Tibial nerve (tissue), 4 donors: ENCODE measurements around the gene NSD1. TPM values are rescaled to one million over a fixed set of nuclear protein-coding genes. Genes with fewer than 3 reads are reported as not detected.

ENCODE experiments used
- DNase-seq, 2 donors: peaks; one replicate each; pipeline ENCODE4 v3.0.0-alpha.2; 2019; ENCODE audit warnings: low spot score in 2 of 2
- H3K27ac ChIP-seq, 4 donors: fragments of 200-600 bp; sonication (generic) in 3 of 4; one replicate each; pipeline ENCODE4 v1.5.1; 2017 to 2019; ENCODE audit warnings: mild to moderate bottlenecking in 1 of 4
- H3K27me3 ChIP-seq, 2 donors: fragments of 200-600 bp; sonication (generic) in 1 of 2; one replicate each; pipeline versions ENCODE4 v1.5.1 to v1.6.0; 2017 to 2019
- H3K36me3 ChIP-seq, 3 donors: fragments of 200-600 bp; sonication (generic); one replicate each; pipeline ENCODE4 v1.5.1; 2018 to 2019
- H3K4me1 ChIP-seq, 4 donors: fragments of 200-600 bp; sonication (generic) in 3 of 4; one replicate each; pipeline ENCODE4 v1.5.1; 2017 to 2019
- H3K4me3 ChIP-seq, 4 donors: fragments of 200-600 bp; sonication (generic) in 3 of 4; one replicate each; pipeline ENCODE4 v1.5.1; 2017 to 2019; ENCODE audit warnings: mild to moderate bottlenecking in 1 of 4, moderate library complexity in 1 of 4
- H3K9me3 ChIP-seq, 4 donors: fragments of 200-600 bp; sonication (generic) in 3 of 4; one replicate each; pipeline ENCODE4 v1.5.1; 2017 to 2019
- CTCF ChIP-seq, 5 experiments: fragments of 200-600 bp in 3 of 5; fragments of 450-650 bp in 2 of 5; sonication (generic) in 3 of 5; IDR thresholded peaks; one replicate each; pipeline ENCODE4 v1.5.1; 2016 to 2019; ENCODE audit warnings: antibody characterized with exemption in 5 of 5, mild to moderate bottlenecking in 3 of 5, moderate library complexity in 2 of 5
- EP300 ChIP-seq, 2 donors: sonication (generic); formaldehyde crosslinking; IDR thresholded peaks; one replicate each; pipeline ENCODE4 v1.6.1; 2017; ENCODE audit warnings: antibody characterized with exemption in 2 of 2, mild to moderate bottlenecking in 1 of 2
- POLR2A ChIP-seq, 2 donors: fragments of 450-650 bp; IDR thresholded peaks; one replicate each; pipeline ENCODE4 v1.6.1; 2017; ENCODE audit warnings: antibody characterized with exemption in 2 of 2, mild to moderate bottlenecking in 2 of 2, moderate library complexity in 2 of 2
- WGBS, 2 donors: methylation state at CpG; one replicate each; pipeline ENCODE4 v1.1.5; 2018; 5-methylcytosine and 5-hydroxymethylcytosine counted together
- total RNA-seq, 4 donors: library from RNA; depleted of rRNA; stranded (reverse); fragments of >200 nt; gene quantifications; one replicate each; pipeline ENCODE4 v1.1.0, GENCODE V29; 2016

NSD1 gene
- total RNA-seq, 4 donors from 2014 or later: 36.6 to 51.3 (median 40.7) TPM

- 14 to 17% methylated on average over 13 of the region's 14 CpGs for WGBS, 2 donors
- DNase-seq: peak; percentile 80 to 90
- TF ChIP-seq POLR2A (IDR thresholded peaks at IDR 0.05) (no peak), EP300 (IDR thresholded peaks at IDR 0.05) (peak in 1 of 2 donors; percentile 58), CTCF (IDR thresholded peaks at IDR 0.05) (peak; percentile 94 to 99 (median 96))
- Histone ChIP-seq H3K27me3 (no peaks in the 10 kb centered on the region), H3K4me3 (no peak overlapping the region), H3K4me1 (peaks cover 0 to 41% (median 17%) of the 10 kb centered on the region in 4 donors), H3K27ac (peak overlapping the region in 2 of 4 donors; percentile 42 to 81), H3K9me3 (no peaks in the 10 kb centered on the region), H3K36me3 (no peaks in the 10 kb centered on the region)
Measured at GRCh38 chr5:177113566-177114424, 19.8 kb upstream of the NSD1 start.

GRCh38 chr5:177116631-177117373 is 16.8 kb upstream of the NSD1 start:
- Histone ChIP-seq H3K27me3 (no peaks in the 10 kb centered on the region), H3K27ac (peak overlapping the region; percentile 71 to 95 (median 78)), H3K4me3 (peak overlapping the region; percentile 15 to 48 (median 33)), H3K4me1 (peaks cover 0 to 38% (median 17%) of the 10 kb centered on the region in 4 donors), H3K9me3 (no peaks in the 10 kb centered on the region), H3K36me3 (no peaks in the 10 kb centered on the region)
- WGBS, 2 donors: 13 to 20% methylated on average over 33 to 42 of the region's 49 CpGs
- TF ChIP-seq POLR2A (IDR thresholded peaks at IDR 0.05) (peak in 1 of 2 donors; percentile 49), CTCF (IDR thresholded peaks at IDR 0.05) (peak in 1 of 5 experiments; percentile 54), EP300 (IDR thresholded peaks at IDR 0.05) (peak in 1 of 2 donors; percentile 70)
- DNase-seq: peak; percentile 79 to 82

GRCh38 chr5:177117441-177118045 is 16.0 kb upstream of the NSD1 start:
- no peaks in the 10 kb centered on the region for H3K27me3 ChIP-seq
- H3K27ac ChIP-seq: peak overlapping the region; percentile 71 to 95 (median 78)
- 95 to 96% methylated on average over 30 of the region's 30 CpGs for WGBS, 2 donors
- H3K4me3 ChIP-seq: no peak overlapping the region
- H3K4me1 ChIP-seq: peaks cover 0 to 35% (median 17%) of the 10 kb centered on the region in 4 donors
- TF ChIP-seq EP300 (IDR thresholded peaks at IDR 0.05) (no peak), CTCF (IDR thresholded peaks at IDR 0.05) (no peak), POLR2A (IDR thresholded peaks at IDR 0.05) (no peak)
- no peak for DNase-seq
- H3K9me3 ChIP-seq: no peaks in the 10 kb centered on the region
- H3K36me3 ChIP-seq: no peaks in the 10 kb centered on the region

- no peaks in the 10 kb centered on the region for H3K4me1 ChIP-seq
- TF ChIP-seq CTCF (IDR thresholded peaks at IDR 0.05) (no peak), POLR2A (IDR thresholded peaks at IDR 0.05) (no peak), EP300 (IDR thresholded peaks at IDR 0.05) (no peak)
- H3K27ac ChIP-seq: no peak overlapping the region
- H3K9me3 ChIP-seq: no peaks in the 10 kb centered on the region
- H3K36me3 ChIP-seq: no peaks in the 10 kb centered on the region
- no peak overlapping the region for H3K4me3 ChIP-seq
- no peaks in the 10 kb centered on the region for H3K27me3 ChIP-seq
- WGBS, 2 donors: 96 to 98% methylated on average over 5 of the region's 5 CpGs
- DNase-seq: no peak
Measured at GRCh38 chr5:177122566-177122965, 11.0 kb upstream of the NSD1 start.
